Neuron (in vitro differentiated cells): ENCODE measurements around the gene ZSCAN9.

Source experiments
- H2AFZ ChIP-seq: one replicate; pipeline ENCODE4 v1.6.1; 2013; ENCODE audit warnings: low read depth, mild to moderate bottlenecking, inconsistent platforms, low read length, moderate library complexity
- H3K27me3 ChIP-seq: one replicate; pipeline ENCODE4 v1.6.1; 2013; ENCODE audit warnings: low read length; ENCODE audit not compliant: insufficient read depth
- H3K36me3 ChIP-seq: one replicate; pipeline ENCODE4 v1.6.1; 2013; ENCODE audit warnings: low read length; ENCODE audit not compliant: insufficient read depth
- H3K4me1 ChIP-seq: one replicate; pipeline ENCODE4 v1.6.1; 2013; ENCODE audit warnings: low read length; ENCODE audit not compliant: insufficient read depth
- H3K4me3 ChIP-seq: 2 replicates; pipeline ENCODE4 v1.5.1; 2013; ENCODE audit warnings: mild to moderate bottlenecking, low read length, moderate library complexity
- H3K9me3 ChIP-seq: one replicate; pipeline ENCODE4 v1.6.1; 2013; ENCODE audit warnings: low read length

ZSCAN9 gene

DNA sequence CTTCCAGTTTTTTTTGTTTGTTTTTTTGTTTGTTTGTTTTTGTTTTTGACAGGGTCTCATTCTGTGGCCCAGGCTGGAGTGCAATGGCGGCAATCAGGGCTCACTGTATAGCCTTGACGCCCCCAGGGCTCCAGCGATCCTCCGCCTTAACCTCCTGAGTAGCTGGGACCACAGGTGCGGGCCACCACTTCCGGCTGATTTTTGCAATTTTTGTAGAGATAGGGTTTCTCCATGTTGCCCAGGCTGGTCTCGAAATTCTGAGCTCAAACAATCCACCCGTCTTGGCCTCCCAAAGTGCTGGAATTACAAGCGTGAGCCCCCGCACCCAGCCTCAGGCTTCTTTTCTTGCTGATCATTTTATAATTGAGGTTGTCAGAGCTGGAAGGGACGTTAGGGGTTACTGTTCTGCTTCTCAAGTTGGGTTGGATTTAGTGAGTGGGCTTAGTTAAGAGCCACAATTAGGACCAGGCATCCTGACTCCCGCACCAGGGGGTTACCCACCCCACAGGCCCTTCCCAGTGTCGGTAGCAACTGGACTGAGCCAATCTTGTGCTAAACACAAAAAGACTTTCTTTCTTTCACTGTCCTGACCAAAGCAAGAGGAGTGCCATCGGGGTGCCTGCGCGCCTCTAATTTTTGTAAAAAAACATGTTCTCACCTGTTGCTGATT lies 13.1 kb upstream of the ZSCAN9 start:
- Histone ChIP-seq H3K4me3 (peak overlapping the region; percentile 46), H3K9me3 (no peaks in the 10 kb centered on the region), H3K36me3 (no peaks in the 10 kb centered on the region), H3K4me1 (peaks cover 18% of the 10 kb centered on the region), H3K27me3 (peaks cover 73% of the 10 kb centered on the region), H2AFZ (no peak overlapping the region)

DNA sequence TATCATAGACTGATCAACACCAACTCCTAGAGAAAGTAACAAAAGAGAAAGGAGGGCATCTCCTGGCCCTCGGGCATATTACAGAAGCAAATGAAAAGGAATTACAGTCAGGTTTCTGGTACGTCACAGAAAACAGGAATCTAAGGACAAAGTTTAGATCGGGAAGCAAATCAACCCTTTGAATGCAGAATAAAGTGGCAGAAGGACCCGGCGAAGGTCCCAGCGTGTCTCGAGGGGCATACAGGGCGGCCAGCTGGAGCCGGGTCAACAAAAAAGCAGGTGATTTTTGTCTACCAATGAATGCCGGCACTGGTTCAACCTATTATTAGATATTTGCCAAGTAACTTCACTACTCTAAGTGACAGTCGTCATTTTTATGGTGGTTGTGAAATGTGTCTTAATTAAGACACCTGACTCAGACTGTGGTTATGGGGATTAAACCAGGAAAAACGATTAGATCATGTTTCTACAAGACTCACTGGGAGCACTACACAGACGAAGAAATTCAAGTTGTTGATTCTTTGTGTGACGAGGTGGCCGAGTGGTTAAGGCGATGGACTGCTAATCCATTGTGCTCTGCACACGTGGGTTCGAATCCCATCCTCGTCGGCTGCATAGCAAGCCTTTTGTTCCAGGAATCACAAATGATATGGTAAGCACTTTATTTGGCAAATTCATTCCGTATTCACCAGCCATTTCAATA lies 12.4 kb upstream of the ZSCAN9 start:
- no peak overlapping the region for H2AFZ ChIP-seq
- H3K4me3 ChIP-seq: peak overlapping the region; percentile 46
- H3K36me3 ChIP-seq: no peaks in the 10 kb centered on the region
- peaks cover 17% of the 10 kb centered on the region for H3K4me1 ChIP-seq
- H3K27me3 ChIP-seq: peaks cover 73% of the 10 kb centered on the region
- peaks cover 2% of the 10 kb centered on the region for H3K9me3 ChIP-seq

GRCh38 chr6:28213213-28213523 lies 11.9 kb upstream of the ZSCAN9 start:
- Histone ChIP-seq H2AFZ (no peak overlapping the region), H3K27me3 (peaks cover 73% of the 10 kb centered on the region), H3K4me1 (peaks cover 13% of the 10 kb centered on the region), H3K36me3 (no peaks in the 10 kb centered on the region), H3K4me3 (peak overlapping the region; percentile 46), H3K9me3 (peaks cover 3% of the 10 kb centered on the region)

GRCh38 chr6:28215425-28215824 lies 9.7 kb upstream of the ZSCAN9 start:
- H3K9me3 ChIP-seq: peaks cover 3% of the 10 kb centered on the region
- H3K27me3 ChIP-seq: peaks cover 60% of the 10 kb centered on the region
- peaks cover 9% of the 10 kb centered on the region for H3K4me1 ChIP-seq
- H3K36me3 ChIP-seq: no peaks in the 10 kb centered on the region
- H2AFZ ChIP-seq: no peak overlapping the region
- no peak overlapping the region for H3K4me3 ChIP-seq

- peaks cover 3% of the 10 kb centered on the region for H3K4me1 ChIP-seq
- peaks cover 52% of the 10 kb centered on the region for H3K27me3 ChIP-seq
- no peaks in the 10 kb centered on the region for H3K36me3 ChIP-seq
- peaks cover 3% of the 10 kb centered on the region for H3K9me3 ChIP-seq
- no peak overlapping the region for H2AFZ ChIP-seq
- H3K4me3 ChIP-seq: no peak overlapping the region
These were observed 7.2 kb upstream of the ZSCAN9 start for GRCh38 chr6:28217890-28218289.

- Histone ChIP-seq H2AFZ (peak overlapping the region; percentile 64), H3K4me1 (no peaks in the 10 kb centered on the region), H3K4me3 (peak overlapping the region; percentile 31), H3K27me3 (peaks cover 48% of the 10 kb centered on the region), H3K9me3 (peaks cover 3% of the 10 kb centered on the region), H3K36me3 (no peaks in the 10 kb centered on the region)
These were observed 6.5 kb upstream of the ZSCAN9 start for GRCh38 chr6:28218312-28219248.

- Histone ChIP-seq H2AFZ (no peak overlapping the region), H3K36me3 (no peaks in the 10 kb centered on the region), H3K4me3 (no peak overlapping the region), H3K27me3 (peaks cover 37% of the 10 kb centered on the region), H3K4me1 (peaks cover 4% of the 10 kb centered on the region), H3K9me3 (peaks cover 3% of the 10 kb centered on the region)
These were observed 4.6 kb upstream of the ZSCAN9 start for GRCh38 chr6:28220257-28221133.

DNA sequence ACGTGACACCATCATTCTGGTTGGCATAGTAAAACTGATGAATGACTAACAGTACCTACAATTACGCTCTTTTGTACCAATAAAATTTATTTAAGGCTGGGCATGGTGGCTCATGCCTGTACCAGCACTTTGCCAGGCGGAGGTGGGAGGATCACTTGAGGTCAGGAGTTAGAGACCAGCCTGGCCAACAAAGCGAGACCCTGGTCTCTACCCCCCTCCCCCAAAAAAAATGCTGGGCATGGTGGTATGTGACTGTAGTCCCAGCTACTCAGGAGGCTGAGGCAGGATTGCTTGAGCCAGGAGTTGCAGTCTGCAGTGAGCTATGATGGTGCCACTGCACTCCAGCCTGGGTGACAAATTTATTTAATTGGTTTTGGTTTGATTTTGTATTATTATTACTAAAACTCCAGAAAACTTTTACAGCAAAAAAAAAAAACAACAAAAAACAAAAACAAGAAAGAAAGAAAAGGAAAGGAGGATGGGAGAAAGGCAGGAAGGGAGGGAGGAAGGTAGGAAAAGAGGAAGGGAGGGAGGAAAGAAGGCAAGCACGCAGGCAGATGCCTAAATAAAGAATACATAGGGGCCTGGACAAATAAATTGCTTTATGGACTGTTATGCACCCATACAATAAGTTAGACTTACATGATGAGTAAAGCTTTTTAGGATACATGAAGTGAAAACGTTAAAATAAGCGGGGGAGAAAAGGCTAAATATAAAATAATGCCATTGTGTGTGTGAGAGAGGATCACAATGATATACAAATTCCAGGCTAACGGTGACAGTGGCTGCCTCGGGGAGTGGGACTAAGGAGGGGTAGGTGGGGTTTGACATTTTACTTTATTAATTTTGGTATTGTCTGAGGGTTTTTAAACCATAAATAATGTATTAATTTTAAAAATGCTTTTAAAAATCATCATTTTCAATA lies 682 bp upstream of the ZSCAN9 start:
- Histone ChIP-seq H3K27me3 (peaks cover 9% of the 10 kb centered on the region), H3K4me3 (peak overlapping the region; percentile 91), H3K9me3 (no peaks in the 10 kb centered on the region), H3K36me3 (peaks cover 25% of the 10 kb centered on the region), H3K4me1 (peaks cover 15% of the 10 kb centered on the region), H2AFZ (peak overlapping the region; percentile 64)

GRCh38 chr6:28226460-28226859 lies 1.4 kb downstream of the ZSCAN9 start:
- Histone ChIP-seq H3K36me3 (peaks cover 40% of the 10 kb centered on the region), H3K4me3 (peak overlapping the region; percentile 91)

GRCh38 chr6:28232785-28233184 lies 7.7 kb downstream of the ZSCAN9 start:
- no peaks in the 10 kb centered on the region for H3K27me3 ChIP-seq
- H2AFZ ChIP-seq: no peak overlapping the region
- no peaks in the 10 kb centered on the region for H3K9me3 ChIP-seq
- H3K4me3 ChIP-seq: no peak overlapping the region
- H3K36me3 ChIP-seq: peaks cover 73% of the 10 kb centered on the region
- no peaks in the 10 kb centered on the region for H3K4me1 ChIP-seq

More at GRCh38 chr6:28226460-28226859, 1.4 kb downstream of the ZSCAN9 start:
- H2AFZ ChIP-seq: no peak overlapping the region
- H3K27me3 ChIP-seq: peaks cover 5% of the 10 kb centered on the region
- H3K9me3 ChIP-seq: no peaks in the 10 kb centered on the region
- peaks cover 15% of the 10 kb centered on the region for H3K4me1 ChIP-seq

- Histone ChIP-seq H3K4me3 (no peak overlapping the region), H3K4me1 (no peaks in the 10 kb centered on the region), H3K9me3 (no peaks in the 10 kb centered on the region), H3K27me3 (no peaks in the 10 kb centered on the region), H2AFZ (no peak overlapping the region), H3K36me3 (peaks cover 50% of the 10 kb centered on the region)
These were observed 10.9 kb downstream of the ZSCAN9 start for GRCh38 chr6:28235912-28236452.
